ENCODE measurements around the gene LRRC4. TPM values are rescaled to one million over a fixed set of nuclear protein-coding genes. Genes with fewer than 3 reads are reported as not detected.

The LRRC4 gene
- total RNA-seq, 4 donors from 2014 or later = 0.08 to 0.74 (median 0.32) TPM; not detected in 1

DNA sequence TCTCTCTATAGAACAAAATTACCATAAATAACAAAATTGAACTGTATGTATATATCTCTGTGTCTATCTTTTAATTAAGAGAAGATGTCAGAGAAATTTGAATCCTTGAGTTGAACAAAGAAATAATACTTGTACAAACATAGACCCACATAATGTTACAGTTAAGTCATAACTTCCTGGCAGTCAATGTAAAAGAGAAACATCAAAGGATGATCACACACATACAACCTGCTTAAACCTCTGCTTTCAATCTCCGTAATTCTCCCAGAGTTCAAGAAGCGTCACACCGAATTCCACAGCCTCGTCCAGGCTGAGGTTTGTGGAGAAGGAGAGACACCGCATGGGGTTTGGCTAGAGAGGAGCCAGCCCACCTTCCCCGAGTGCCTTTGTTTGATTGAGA lies 40.1 kb upstream of the LRRC4 start:
- intact Hi-C loops (cut with DNase I; ENCODE audit: low total_unique reads) = no loop called here

GRCh38 chr7:128069373-128070364 lies 38.4 kb upstream of the LRRC4 start:
- no peak for TF ChIP-seq POLR2A (IDR thresholded peaks at IDR 0.05)
- TF ChIP-seq, protein P1, sequence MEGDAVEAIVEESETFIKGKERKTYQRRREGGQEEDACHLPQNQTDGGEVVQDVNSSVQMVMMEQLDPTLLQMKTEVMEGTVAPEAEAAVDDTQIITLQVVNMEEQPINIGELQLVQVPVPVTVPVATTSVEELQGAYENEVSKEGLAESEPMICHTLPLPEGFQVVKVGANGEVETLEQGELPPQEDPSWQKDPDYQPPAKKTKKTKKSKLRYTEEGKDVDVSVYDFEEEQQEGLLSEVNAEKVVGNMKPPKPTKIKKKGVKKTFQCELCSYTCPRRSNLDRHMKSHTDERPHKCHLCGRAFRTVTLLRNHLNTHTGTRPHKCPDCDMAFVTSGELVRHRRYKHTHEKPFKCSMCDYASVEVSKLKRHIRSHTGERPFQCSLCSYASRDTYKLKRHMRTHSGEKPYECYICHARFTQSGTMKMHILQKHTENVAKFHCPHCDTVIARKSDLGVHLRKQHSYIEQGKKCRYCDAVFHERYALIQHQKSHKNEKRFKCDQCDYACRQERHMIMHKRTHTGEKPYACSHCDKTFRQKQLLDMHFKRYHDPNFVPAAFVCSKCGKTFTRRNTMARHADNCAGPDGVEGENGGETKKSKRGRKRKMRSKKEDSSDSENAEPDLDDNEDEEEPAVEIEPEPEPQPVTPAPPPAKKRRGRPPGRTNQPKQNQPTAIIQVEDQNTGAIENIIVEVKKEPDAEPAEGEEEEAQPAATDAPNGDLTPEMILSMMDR (IDR thresholded peaks at IDR 0.05) = no peak
- intact Hi-C loops (cut with DNase I; ENCODE audit: low total_unique reads) = no loop called here
- WGBS, 2 donors = 84 to 95% methylated on average over 8 of the region's 8 CpGs
- no peak overlapping the region for H3K4me3 ChIP-seq (ENCODE audit: low read depth, poor library complexity, severe bottlenecking)
- no peak for DNase-seq (ENCODE audit: low spot score in 2 of 2)

More for the DNA sequence above, 40.1 kb upstream of the LRRC4 start:
- no peak for DNase-seq (ENCODE audit: low spot score in 2 of 2)
- TF ChIP-seq, protein P1 (IDR thresholded peaks at IDR 0.05) = no peak
- no peak for TF ChIP-seq POLR2A (IDR thresholded peaks at IDR 0.05)
- WGBS, 2 donors = 85 to 87% methylated on average over 6 of the region's 6 CpGs
- H3K4me3 ChIP-seq (ENCODE audit: low read depth, poor library complexity, severe bottlenecking) = no peak overlapping the region

- intact Hi-C loops (cut with DNase I; ENCODE audit: low total_unique reads) = no loop called here
- DNase-seq (ENCODE audit: low spot score in 2 of 2) = no peak
- no peak overlapping the region for H3K4me3 ChIP-seq (ENCODE audit: low read depth, poor library complexity, severe bottlenecking)
- 91 to 92% methylated on average over 8 of the region's 8 CpGs for WGBS, 2 donors
- TF ChIP-seq POLR2A (IDR thresholded peaks at IDR 0.05) = no peak
- TF ChIP-seq, protein P1 (IDR thresholded peaks at IDR 0.05) = no peak
These were observed 37.5 kb upstream of the LRRC4 start for GRCh38 chr7:128068785-128069184.

DNA sequence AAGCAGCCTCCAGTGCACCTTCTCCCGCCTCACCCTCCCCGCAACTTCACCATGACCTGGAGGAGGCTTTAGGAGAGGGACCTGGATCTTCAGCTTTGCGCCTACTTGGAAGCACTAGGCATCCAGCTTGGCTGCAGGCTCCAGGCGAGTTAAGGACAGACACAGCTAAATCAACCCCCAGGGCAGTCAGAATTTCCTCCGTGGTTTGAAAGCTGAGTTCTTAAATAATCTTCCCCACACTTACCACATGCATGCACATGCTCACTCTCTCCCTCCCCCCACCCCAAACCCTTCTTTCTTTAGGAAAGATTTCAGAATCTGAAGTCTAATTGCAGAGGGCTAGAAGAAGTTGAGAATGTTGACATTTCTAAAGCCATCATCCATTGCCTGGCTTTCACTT lies 36.7 kb upstream of the LRRC4 start:
- H3K4me3 ChIP-seq (ENCODE audit: low read depth, poor library complexity, severe bottlenecking) = no peak overlapping the region
- intact Hi-C loops (cut with DNase I; ENCODE audit: low total_unique reads) = no loop called here

DNA sequence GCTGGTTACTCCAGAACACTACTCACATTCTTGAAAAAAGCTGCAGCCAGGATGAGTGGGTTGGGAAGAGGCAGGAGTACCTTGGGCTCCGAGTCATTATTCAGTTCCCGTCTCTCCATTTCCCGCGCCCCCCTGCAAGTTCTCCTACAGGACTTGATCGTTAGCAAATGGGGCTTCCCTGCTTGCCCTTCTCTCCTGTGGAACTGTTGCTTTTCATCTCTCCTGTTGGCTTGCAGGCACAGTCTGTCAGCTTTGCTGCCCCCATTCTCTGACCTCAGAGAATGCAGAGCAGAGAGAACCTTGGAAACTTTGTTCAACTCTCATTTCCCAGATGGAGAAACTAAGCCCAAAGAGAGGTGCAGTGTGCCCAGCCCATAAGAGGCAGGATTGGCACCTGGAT lies 35.6 kb upstream of the LRRC4 start:
- TF ChIP-seq, protein P1 (IDR thresholded peaks at IDR 0.05) = no peak
- TF ChIP-seq POLR2A (IDR thresholded peaks at IDR 0.05) = no peak
- intact Hi-C loops (cut with DNase I; ENCODE audit: low total_unique reads) = no loop called here
- no peak overlapping the region for H3K4me3 ChIP-seq (ENCODE audit: low read depth, poor library complexity, severe bottlenecking)
- no peak for DNase-seq (ENCODE audit: low spot score in 2 of 2)
- WGBS, 2 donors = 60 to 86% methylated on average over 5 of the region's 5 CpGs

More for the DNA sequence above, 36.7 kb upstream of the LRRC4 start:
- no peak for DNase-seq (ENCODE audit: low spot score in 2 of 2)
- 70 to 74% methylated on average over 5 of the region's 5 CpGs for WGBS, 2 donors
- no peak for TF ChIP-seq POLR2A (IDR thresholded peaks at IDR 0.05)
- TF ChIP-seq, protein P1 (IDR thresholded peaks at IDR 0.05) = no peak

All from lower leg skin (tissue), 4 donors.